ENCODE results near the gene SLMAP. TPM values are rescaled to one million over a fixed set of nuclear protein-coding genes. Genes with fewer than 3 reads are reported as not detected.

The SLMAP gene
- total and polyA plus RNA-seq, 2 of the 4 experiments (the other 2 are of a cell fraction), result 15.5 to 26.5 TPM

GRCh38 chr3:57855281-57855680 lies 99.2 kb downstream of the SLMAP start:
- H3K9me3 ChIP-seq (ENCODE audit: control insufficient read depth, insufficient read depth, low read length), result no peaks in the 10 kb centered on the region
- TF ChIP-seq FOS (IDR thresholded peaks at IDR 0.05; ENCODE audit: low read depth, low read length) (no peak), BHLHE40 (IDR thresholded peaks at IDR 0.05; ENCODE audit: low read depth, low read length) (0 out of 2 replicates have a peak, but pooled peaks have one; percentile 6)
- no peaks in the 10 kb centered on the region for H3K9me1 ChIP-seq (ENCODE audit: insufficient read depth, low read length)
- no peak overlapping the region for H3K4ac ChIP-seq (ENCODE audit: low read depth, low read length)
- H2AK5ac ChIP-seq (ENCODE audit: low read depth, low read length), result no peak overlapping the region
- no peak overlapping the region for H4K8ac ChIP-seq (ENCODE audit: low read depth in 2 of 2, low read length in 2 of 2)
- H3K9ac ChIP-seq (ENCODE audit: low read depth, low read length), result no peak overlapping the region
- no peak overlapping the region for H2BK5ac ChIP-seq (ENCODE audit: low read depth, low read length, poor library complexity, severe bottlenecking)
- H4K91ac ChIP-seq (ENCODE audit: insufficient read depth, low read depth, low read length), result no peak overlapping the region
- ChIA-PET POLR2A (ENCODE audit: unreplicated experiment) (no interaction called here), CTCF (no interaction called here)
- no peak overlapping the region for H2BK120ac ChIP-seq (ENCODE audit: low read depth, low read length)
- in situ Hi-C loops (cut with MboI; ENCODE audit: low sequenced_read_pairs), result loop anchor here (25.0 kb wide), 1 partner anchor 468 kb away; no protein-coding TSS in a partner anchor
- no peak overlapping the region for H2AFZ ChIP-seq (replicated peaks; ENCODE audit: low read length, poor library complexity)
- no peak overlapping the region for H3K56ac ChIP-seq (ENCODE audit: extremely low read depth, insufficient read depth, low read length)
- DNase-seq (peak; percentile 86), ATAC-seq (ENCODE audit: low read depth) (peak; percentile 90)
- H3K4me2 ChIP-seq (ENCODE audit: low read depth, low read length), result no peak overlapping the region
- intact Hi-C loops (cut with micrococcal nuclease), result loop anchor here (10.0 kb wide), 1 partner anchor 190 kb away; no protein-coding TSS in a partner anchor
- dilution Hi-C loops (cut with HindIII; ENCODE audit: low sequenced_read_pairs, unreplicated experiment), result no loop called here
- no peak overlapping the region for H2BK15ac ChIP-seq (ENCODE audit: low read depth, low read length)
- no TSS peak for BruUV-seq (replicated peaks)
- no peak overlapping the region for H3K4me3 ChIP-seq (ENCODE audit: insufficient read depth, low read depth, low read length)
- H3K27me3 ChIP-seq (ENCODE audit: control insufficient read depth, insufficient read depth, low read length), result no peaks in the 10 kb centered on the region
- peaks cover 4% of the 10 kb centered on the region; the same call in 1 of the 2 replicates for H4K20me1 ChIP-seq (ENCODE audit: insufficient read depth, low read length)
- no peak overlapping the region for H3K27ac ChIP-seq (ENCODE audit: insufficient read depth, low read length)
- H3K36me3 ChIP-seq (ENCODE audit: control insufficient read depth, insufficient read depth, low read length), result peaks cover 3% of the 10 kb centered on the region; the same call in 1 of the 2 replicates
- H2BK20ac ChIP-seq (ENCODE audit: low read depth, low read length), result no peak overlapping the region
- H3K4me1 ChIP-seq (ENCODE audit: control insufficient read depth, insufficient read depth, low read length), result no peaks in the 10 kb centered on the region
- H3K18ac ChIP-seq (ENCODE audit: low read depth, low read length), result no peak overlapping the region
- H3K23ac ChIP-seq (ENCODE audit: low read depth, low read length), result no peak overlapping the region
- no peak overlapping the region for H3K14ac ChIP-seq (replicated peaks; ENCODE audit: low read depth, low read length)
- peaks cover 4 to 5% of the 10 kb centered on the region in 2 experiments for H3K79me1 ChIP-seq (ENCODE audit: low read depth in 1 of 2, low read length in 2 of 2)
- no CpG with 5 or more reads among the region's 1 CpG for WGBS, 2 experiments (ENCODE audit: extremely low coverage in 2 of 2, insufficient read length in 1 of 2)
- H4K5ac ChIP-seq (ENCODE audit: low read depth, low read length), result no peak overlapping the region
- H2AK9ac ChIP-seq (replicated peaks; ENCODE audit: low read depth, low read length, poor library complexity), result no peak overlapping the region
